ENCODE measurements around the gene TGFB1I1. TPM values are rescaled to one million over a fixed set of nuclear protein-coding genes. Genes with fewer than 3 reads are reported as not detected.

The TGFB1I1 gene
- total and polyA plus RNA-seq, 2 experiments from 2014 or later = 4.1 to 4.2 TPM

GRCh38 chr16:31474173-31474714 lies 2.3 kb downstream of the TGFB1I1 start (continued):
- TF ChIP-seq ZNF462 (CRISPR knock-in tag; IDR thresholded peaks at IDR 0.05) (no peak), EZH2phosphoT487 (IDR thresholded peaks at IDR 0.05; ENCODE audit: unreplicated experiment) (no peak), STAT1 (IDR thresholded peaks at IDR 0.05; ENCODE audit: unreplicated experiment) (no peak), EZH2 (IDR thresholded peaks at IDR 0.05; ENCODE audit: low read depth, unreplicated experiment) (no peak)

DNA sequence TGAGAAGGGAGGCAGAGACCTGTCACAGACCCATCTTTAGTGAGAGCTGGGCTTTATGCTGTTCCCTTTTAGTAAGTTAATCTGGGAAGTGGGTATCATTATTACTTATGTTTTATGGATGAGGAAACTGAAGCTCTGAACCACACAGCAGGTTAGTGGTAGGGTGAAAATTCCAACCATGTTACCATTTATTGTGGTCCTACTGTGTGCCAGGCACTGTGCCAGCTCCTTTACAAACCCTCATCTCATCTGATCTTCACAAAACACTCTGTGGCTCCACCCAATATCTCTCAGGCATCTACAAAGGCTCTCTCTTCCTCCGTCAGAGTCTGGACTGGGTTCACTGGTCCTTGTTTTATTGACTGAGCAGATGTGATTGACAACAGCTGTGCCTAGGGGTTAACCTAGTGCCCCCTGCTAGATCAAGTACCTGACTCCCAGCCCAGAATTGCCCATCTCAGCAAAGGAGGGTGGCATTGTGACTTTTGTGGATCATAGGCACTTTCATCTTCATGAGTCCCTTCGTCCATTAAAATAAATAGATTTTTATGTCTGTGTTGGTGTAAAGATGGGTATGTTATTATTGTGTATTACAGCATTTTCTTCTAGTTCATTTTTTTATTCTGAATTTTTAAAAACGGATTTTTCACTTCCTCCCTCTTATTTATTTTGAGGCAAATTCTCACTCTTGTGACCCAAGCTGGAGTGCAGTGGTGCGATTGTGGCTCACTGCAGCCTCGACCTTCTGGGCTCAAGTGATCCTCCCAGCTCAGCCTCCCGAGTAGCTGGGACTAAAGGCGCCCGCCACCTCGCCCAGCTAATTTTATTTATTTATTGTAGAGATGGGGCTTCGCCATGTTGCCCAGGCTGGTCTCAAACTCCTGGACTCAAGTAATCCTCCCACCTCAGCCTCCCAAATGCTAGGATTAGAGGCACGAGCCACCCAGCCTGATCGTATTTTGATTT lies 3.1 kb downstream of the TGFB1I1 start:
- H3K79me2 ChIP-seq (replicated peaks; ENCODE audit: insufficient read depth) = no peaks in the 10 kb centered on the region
- Mint-ChIP-seq H3K36me3 (ENCODE audit: low read depth) (peaks cover 8% of the 10 kb centered on the region), H3K9me3 (peaks cover 6% of the 10 kb centered on the region), H3K27me3 (ENCODE audit: insufficient read depth, low read depth, poor library complexity) (peaks cover 68% of the 10 kb centered on the region), H3K4me1 (peaks cover 18% of the 10 kb centered on the region; the same call in 2 of the 3 replicates), H3K4me3 (no peak overlapping the region; the same call in 2 of the 3 replicates), H3K27ac (no peak overlapping the region)
- H3F3A ChIP-seq (replicated peaks; ENCODE audit: low read depth) = peaks cover 8% of the 10 kb centered on the region; the same call in 1 of the 2 replicates
- H3K36me3 ChIP-seq (ENCODE audit: insufficient read depth) = no peaks in the 10 kb centered on the region
- H3K27ac ChIP-seq (ENCODE audit: low read depth) = no peak overlapping the region
- H3K27me3 ChIP-seq (ENCODE audit: insufficient read depth) = peaks cover 78% of the 10 kb centered on the region
- H3K4me1 ChIP-seq (ENCODE audit: insufficient read depth) = peaks cover 7% of the 10 kb centered on the region; the same call in 1 of the 2 replicates
- H2AFZ ChIP-seq = 0 out of 2 replicates have a peak overlapping the region, but pooled peaks have one; percentile 86
- no peak for DNase-seq (ENCODE audit: low spot score)
- peak overlapping the region; percentile 98 for H3K4me2 ChIP-seq
- peak overlapping the region; percentile 83 for H3K4me3 ChIP-seq
- no peaks in the 10 kb centered on the region for H4K20me1 ChIP-seq (replicated peaks; ENCODE audit: insufficient read depth)
- no peaks in the 10 kb centered on the region for H3K9me2 ChIP-seq (ENCODE audit: insufficient read depth)
- no peak for ATAC-seq
- TF ChIP-seq STAT1 (IDR thresholded peaks at IDR 0.05; ENCODE audit: unreplicated experiment) (no peak), ETS1 (IDR thresholded peaks at IDR 0.05) (no peak), ZNF462 (CRISPR knock-in tag; IDR thresholded peaks at IDR 0.05) (no peak)

All from GM23338 (cell line).